ENCODE data around the gene CCNL2.

DNA sequence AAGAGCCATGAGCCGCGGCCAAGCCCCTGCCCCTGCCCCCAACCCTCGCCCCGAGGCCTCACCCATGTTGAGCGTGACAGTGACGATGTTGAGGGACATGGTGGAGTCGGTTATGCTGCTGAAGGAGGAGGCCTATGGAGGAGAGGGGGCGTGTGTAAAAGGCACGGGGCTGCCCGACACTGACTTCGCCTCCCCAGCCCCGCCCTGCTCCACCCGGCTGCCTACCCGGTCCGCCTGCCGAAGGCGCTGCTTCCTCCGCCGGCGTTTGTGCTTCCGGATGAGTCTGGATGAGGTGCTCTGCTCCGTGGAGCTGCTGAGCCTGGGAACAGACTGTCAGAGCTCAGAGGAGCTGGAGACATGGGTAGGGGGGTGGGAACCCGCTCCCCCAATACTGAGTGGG lies 59.0 kb downstream of the CCNL2 start:
- TF ChIP-seq, protein P1, sequence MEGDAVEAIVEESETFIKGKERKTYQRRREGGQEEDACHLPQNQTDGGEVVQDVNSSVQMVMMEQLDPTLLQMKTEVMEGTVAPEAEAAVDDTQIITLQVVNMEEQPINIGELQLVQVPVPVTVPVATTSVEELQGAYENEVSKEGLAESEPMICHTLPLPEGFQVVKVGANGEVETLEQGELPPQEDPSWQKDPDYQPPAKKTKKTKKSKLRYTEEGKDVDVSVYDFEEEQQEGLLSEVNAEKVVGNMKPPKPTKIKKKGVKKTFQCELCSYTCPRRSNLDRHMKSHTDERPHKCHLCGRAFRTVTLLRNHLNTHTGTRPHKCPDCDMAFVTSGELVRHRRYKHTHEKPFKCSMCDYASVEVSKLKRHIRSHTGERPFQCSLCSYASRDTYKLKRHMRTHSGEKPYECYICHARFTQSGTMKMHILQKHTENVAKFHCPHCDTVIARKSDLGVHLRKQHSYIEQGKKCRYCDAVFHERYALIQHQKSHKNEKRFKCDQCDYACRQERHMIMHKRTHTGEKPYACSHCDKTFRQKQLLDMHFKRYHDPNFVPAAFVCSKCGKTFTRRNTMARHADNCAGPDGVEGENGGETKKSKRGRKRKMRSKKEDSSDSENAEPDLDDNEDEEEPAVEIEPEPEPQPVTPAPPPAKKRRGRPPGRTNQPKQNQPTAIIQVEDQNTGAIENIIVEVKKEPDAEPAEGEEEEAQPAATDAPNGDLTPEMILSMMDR (IDR thresholded peaks at IDR 0.05; ENCODE audit: insufficient read depth, low read length), result no peak
- TF ChIP-seq POLR2AphosphoS5 (IDR thresholded peaks at IDR 0.05; ENCODE audit: low read depth) (no peak), REST (IDR thresholded peaks at IDR 0.05; ENCODE audit: insufficient replicate concordance, low read depth) (no peak), GABPA (IDR thresholded peaks at IDR 0.05; ENCODE audit: low read depth) (no peak), SPI1 (IDR thresholded peaks at IDR 0.05; ENCODE audit: borderline replicate concordance, low read depth) (no peak)

All from HL-60 (cell line).